ENCODE measurements around the gene MOB3C. TPM values are rescaled to one million over a fixed set of nuclear protein-coding genes. Genes with fewer than 3 reads are reported as not detected.
A peak's percentile ranks its signal among the peaks of the same experiment; 100 is the strongest.
"Not testable (repeated sequence)": the region's sequence is repeated elsewhere in the genome, so short reads cannot be mapped to it uniquely, and the experiment has no call there.

Gene MOB3C
- 10 to 100 TPM; 16.9 to 25.8 (median 24.4) TPM for polyA plus RNA-seq

- peak within 1 kb of the TSS; percentile 39 for H3K27ac ChIP-seq (ENCODE audit: low read depth, low read length)
- WGBS, 3 donors: 0 to 1% (median 1%) methylated on average over 48 to 62 of the region's 62 CpGs
These were observed at the start of gene MOB3C for GRCh38 chr1:46616277-46617107. Gene MOB3C (minus strand): TSS chr1:46616811. CDS start chr1:46613321, 3,490 bp downstream.

- 64 to 95% (median 87%) methylated on average over 2 of the region's 2 CpGs for WGBS, 3 donors
- no peak overlapping the region for H3K27ac ChIP-seq (ENCODE audit: low read depth, low read length)
These were observed 49.4 kb upstream of the MOB3C start for GRCh38 chr1:46665983-46666382.

GRCh38 chr1:46662919-46663318, 46.3 kb upstream of the MOB3C start:
- 93 to 97% (median 95%) methylated on average over 2 to 4 of the region's 5 CpGs for WGBS, 3 donors
- not testable (repeated sequence) for H3K27ac ChIP-seq (ENCODE audit: low read depth, low read length)

DNA sequence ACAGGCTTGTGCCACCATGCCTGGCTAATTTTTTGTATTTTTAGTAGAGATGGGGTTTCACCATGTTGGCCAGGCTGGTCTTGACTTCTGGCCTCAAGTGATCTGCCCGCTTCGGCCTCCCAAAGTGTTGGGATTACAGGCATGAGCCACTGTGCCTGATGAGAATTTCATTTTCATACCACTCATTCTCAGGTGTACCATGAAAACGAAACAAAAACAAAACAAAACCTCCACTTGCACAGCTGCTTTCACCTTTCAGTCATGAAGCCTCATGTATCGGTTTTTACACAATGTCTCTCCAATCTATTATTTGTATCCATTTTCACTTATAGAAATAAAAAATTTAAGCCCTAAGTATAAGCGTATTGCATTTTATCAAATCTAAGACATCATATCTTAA, 43.5 kb upstream of the MOB3C start:
- H3K27ac ChIP-seq (ENCODE audit: low read depth, low read length): not testable (repeated sequence)
- 93 to 99% (median 97%) methylated on average over 5 of the region's 5 CpGs for WGBS, 3 donors

DNA sequence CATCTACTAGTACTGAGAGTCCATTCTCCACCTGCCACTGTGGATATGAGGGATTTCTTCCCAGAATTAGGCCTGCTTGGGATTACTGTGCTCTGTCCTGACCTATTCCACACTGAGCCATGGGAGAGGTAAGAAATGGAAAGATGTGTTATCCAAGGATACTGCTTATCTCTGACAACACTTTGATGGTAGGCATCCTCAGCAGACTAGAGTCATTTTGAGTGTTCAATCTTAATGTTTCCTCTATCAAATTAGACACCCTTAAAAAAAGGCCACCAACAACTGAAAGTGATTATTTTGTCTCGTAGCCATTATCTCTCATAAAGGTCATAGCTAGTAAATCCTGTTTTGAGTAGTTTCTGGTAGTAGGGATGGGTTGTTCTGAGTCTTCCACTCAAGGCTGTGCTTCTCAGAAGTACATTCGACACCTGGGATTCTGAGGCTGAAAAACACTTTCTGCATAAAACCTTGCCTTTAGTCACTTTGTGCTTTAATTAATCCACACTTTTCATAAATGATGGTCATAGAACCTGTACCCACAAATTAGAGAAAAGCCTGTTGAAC, 42.8 kb upstream of the MOB3C start:
- 80 to 91% (median 81%) methylated on average over 2 of the region's 2 CpGs for WGBS, 3 donors
- no peak overlapping the region for H3K27ac ChIP-seq (ENCODE audit: low read depth, low read length)

DNA sequence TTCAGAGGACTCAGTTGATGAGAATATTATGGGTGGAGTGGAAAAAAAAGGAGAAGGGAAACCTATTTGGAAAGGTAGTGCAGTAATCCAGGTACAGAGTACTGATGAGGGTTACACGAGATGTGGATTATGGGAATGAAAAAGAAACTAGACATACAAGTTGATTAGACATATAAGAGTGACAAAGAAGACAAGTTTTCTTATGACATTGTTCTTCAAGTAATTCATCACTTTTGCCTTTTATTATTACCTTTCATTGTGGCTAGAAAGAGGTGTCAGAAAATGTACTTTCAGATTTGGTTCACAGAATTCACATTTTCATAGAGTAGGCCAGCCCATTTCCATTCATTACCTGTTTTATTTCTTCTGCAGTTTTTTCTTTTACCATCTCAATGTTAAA, 41.2 kb upstream of the MOB3C start:
- WGBS, 3 donors: 55 to 95% (median 92%) methylated on average over 1 of the region's 1 CpG
- no peak overlapping the region for H3K27ac ChIP-seq (ENCODE audit: low read depth, low read length)

- H3K27ac ChIP-seq (ENCODE audit: low read depth, low read length): no peak overlapping the region
- WGBS, 3 donors: 54 to 75% (median 66%) methylated on average over 2 of the region's 2 CpGs
These were observed 40.0 kb upstream of the MOB3C start for GRCh38 chr1:46656643-46657042.

GRCh38 chr1:46655848-46656247, 39.2 kb upstream of the MOB3C start:
- H3K27ac ChIP-seq (ENCODE audit: low read depth, low read length): no peak overlapping the region

DNA sequence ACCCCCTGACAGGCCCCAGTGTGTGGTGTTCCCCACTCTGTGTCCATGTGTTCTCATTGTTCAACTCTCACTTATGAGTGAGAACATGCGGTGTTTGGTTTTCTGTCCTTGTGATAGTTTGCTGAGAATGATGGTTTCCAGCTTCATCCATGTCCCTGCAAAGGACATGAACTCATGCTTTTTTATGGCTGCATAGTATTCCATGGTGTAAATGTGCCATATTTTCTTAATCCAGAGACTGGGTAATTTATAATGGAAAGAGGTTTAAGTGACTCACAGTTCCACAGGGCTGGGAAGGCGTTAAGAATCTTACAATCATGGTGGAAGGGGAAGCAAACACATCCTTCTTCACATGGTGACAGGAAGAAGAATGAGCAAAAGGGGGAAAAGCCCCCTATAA, 38.1 kb upstream of the MOB3C start:
- H3K27ac ChIP-seq (ENCODE audit: low read depth, low read length): not testable (repeated sequence)
- 98 to 100% (median 98%) methylated on average over 2 of the region's 2 CpGs for WGBS, 3 donors

- H3K27ac ChIP-seq (ENCODE audit: low read depth, low read length): no peak overlapping the region
- WGBS, 3 donors: 97 to 100% (median 100%) methylated on average over 1 of the region's 1 CpG
These were observed 37.4 kb upstream of the MOB3C start for GRCh38 chr1:46654012-46654411.

DNA sequence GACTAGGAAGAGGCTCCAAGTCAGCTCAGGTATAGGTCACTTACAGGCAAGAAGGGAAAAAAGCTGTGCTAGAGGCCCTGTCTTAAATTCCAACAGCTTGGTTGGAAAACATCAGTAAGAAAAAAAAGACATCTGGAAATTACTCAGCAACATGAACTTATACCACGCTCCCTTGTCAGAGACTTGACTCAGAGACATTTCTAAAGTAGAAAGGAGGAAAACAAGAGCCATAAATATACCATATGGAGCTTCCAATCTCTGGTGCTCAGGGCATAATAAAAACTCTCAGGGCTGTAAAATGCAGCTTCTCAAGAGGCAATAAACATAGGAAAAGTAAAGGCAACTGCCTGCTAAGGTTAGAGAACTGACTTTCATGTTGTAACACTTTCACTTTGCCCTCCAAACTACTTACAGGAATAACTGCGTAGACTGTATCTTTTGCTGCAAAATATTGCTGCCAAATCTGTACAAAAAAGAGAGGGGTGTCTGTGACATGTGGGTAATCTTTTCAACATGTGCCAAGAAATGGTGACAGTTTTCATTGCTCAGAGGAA, 36.9 kb upstream of the MOB3C start:
- WGBS, 3 donors: 78 to 87% (median 86%) methylated on average over 2 of the region's 2 CpGs
- no peak overlapping the region for H3K27ac ChIP-seq (ENCODE audit: low read depth, low read length)

GRCh38 chr1:46652321-46653100, 35.9 kb upstream of the MOB3C start:
- H3K27ac ChIP-seq (ENCODE audit: low read depth, low read length): no peak overlapping the region
- 60 to 77% (median 75%) methylated on average over 6 of the region's 6 CpGs for WGBS, 3 donors

- 87 to 94% (median 93%) methylated on average over 3 of the region's 3 CpGs for WGBS, 3 donors
These were observed 34.5 kb upstream of the MOB3C start for GRCh38 chr1:46651152-46651551.

DNA sequence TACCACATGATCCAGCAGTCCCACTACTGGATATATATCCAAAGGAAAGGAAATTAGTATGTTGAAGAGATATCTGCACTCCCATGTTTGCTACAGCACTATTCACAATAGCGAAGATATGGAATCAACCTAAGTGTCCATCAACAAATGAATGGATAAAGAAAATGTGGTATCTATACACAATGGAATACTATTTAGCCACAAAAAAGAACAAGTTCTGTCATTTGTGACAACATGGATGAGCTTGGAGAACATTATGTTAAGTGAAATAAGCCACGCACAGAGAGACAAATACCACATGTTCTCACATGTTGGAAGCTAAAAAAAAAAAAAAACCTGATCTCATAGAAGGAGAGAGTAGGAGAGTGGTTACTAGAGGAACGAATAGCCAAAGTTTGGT, 33.9 kb upstream of the MOB3C start:
- 69 to 99% (median 98%) methylated on average over 3 of the region's 3 CpGs for WGBS, 3 donors

More at GRCh38 chr1:46651152-46651551, 34.5 kb upstream of the MOB3C start:
- not testable (repeated sequence) for H3K27ac ChIP-seq (ENCODE audit: low read depth, low read length)

DNA sequence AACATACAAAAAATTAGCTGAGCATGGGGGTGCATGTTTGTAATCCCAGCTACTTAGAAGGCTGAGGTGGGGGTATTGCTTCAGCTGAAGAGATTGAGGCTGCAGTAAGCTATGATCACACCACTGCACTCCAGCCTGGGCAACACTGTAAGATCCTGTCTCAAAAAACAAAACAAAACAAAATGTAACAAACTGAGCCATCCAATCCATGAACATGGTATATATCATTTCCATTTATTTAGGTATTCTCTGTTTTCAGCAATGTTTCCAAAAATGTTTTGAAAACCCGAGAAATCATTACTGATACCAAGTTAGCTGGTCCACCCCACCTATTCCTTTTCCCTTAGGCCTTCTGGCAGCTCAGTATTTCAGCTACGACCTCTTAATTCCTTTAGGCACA, 33.2 kb upstream of the MOB3C start:
- no peak overlapping the region for H3K27ac ChIP-seq (ENCODE audit: low read depth, low read length)
- 95 to 100% (median 97%) methylated on average over 2 of the region's 2 CpGs for WGBS, 3 donors

More for the DNA sequence above, 33.9 kb upstream of the MOB3C start:
- no peak overlapping the region for H3K27ac ChIP-seq (ENCODE audit: low read depth, low read length)

DNA sequence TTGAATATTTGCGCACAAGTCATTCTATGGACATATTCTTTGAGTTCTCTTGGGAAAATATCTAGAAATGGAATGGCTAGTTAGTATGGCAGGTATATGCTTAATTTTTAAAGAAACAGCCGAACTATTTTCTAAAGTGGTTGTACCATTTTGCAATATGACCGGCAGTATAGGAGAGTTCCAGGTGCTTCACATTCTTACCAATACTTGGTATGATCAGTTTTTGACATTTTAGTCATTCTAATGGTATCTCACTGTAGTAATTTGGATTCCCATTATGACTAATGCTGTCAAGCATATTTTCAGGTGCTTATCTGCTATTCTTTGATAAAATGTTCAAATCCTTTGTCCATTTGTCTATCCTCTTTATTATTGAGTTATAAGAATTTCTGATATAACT, 31.0 kb upstream of the MOB3C start:
- WGBS, 3 donors: 97 to 99% (median 98%) methylated on average over 3 of the region's 3 CpGs
- H3K27ac ChIP-seq (ENCODE audit: low read depth, low read length): no peak overlapping the region

GRCh38 chr1:46646844-46647243, 30.2 kb upstream of the MOB3C start:
- no peak overlapping the region for H3K27ac ChIP-seq (ENCODE audit: low read depth, low read length)
- 94 to 97% (median 96%) methylated on average over 2 of the region's 2 CpGs for WGBS, 3 donors

GRCh38 chr1:46646331-46646730, 29.7 kb upstream of the MOB3C start:
- 87 to 96% (median 93%) methylated on average over 1 of the region's 1 CpG for WGBS, 3 donors
- no peak overlapping the region for H3K27ac ChIP-seq (ENCODE audit: low read depth, low read length)

GRCh38 chr1:46645815-46646214, 29.2 kb upstream of the MOB3C start:
- H3K27ac ChIP-seq (ENCODE audit: low read depth, low read length): no peak overlapping the region
- 94 to 98% (median 96%) methylated on average over 4 of the region's 4 CpGs for WGBS, 3 donors

Measured in adipose tissue (tissue), 3 donors.